ENCODE data around the gene POGLUT3. TPM values are rescaled to one million over a fixed set of nuclear protein-coding genes. Genes with fewer than 3 reads are reported as not detected.

POGLUT3 gene
- total RNA-seq, 1 experiment from 2014 or later, result 15.3 TPM

- TF ChIP-seq PREB (CRISPR knock-in tag; IDR thresholded peaks at IDR 0.05; ENCODE audit: borderline replicate concordance) (no peak), NR3C1 (CRISPR knock-in tag; conservative IDR thresholded peaks at IDR 0.05; ENCODE audit: low read depth) (no peak), SP1 (CRISPR knock-in tag; conservative IDR thresholded peaks at IDR 0.05) (no peak), FOXK1 (CRISPR knock-in tag; IDR thresholded peaks at IDR 0.05) (no peak), AFF4 (CRISPR knock-in tag; IDR thresholded peaks at IDR 0.05; ENCODE audit: borderline replicate concordance) (no peak), ELF4 (CRISPR knock-in tag; IDR thresholded peaks at IDR 0.05; ENCODE audit: low read depth) (no peak), ZMAT4 (CRISPR knock-in tag; IDR thresholded peaks at IDR 0.05) (no peak), IRF1 (CRISPR knock-in tag; IDR thresholded peaks at IDR 0.05) (no peak), ZNF263 (CRISPR knock-in tag; IDR thresholded peaks at IDR 0.05; ENCODE audit: low read depth) (no peak), E2F5 (CRISPR knock-in tag; IDR thresholded peaks at IDR 0.05) (no peak), ATF3 (CRISPR knock-in tag; conservative IDR thresholded peaks at IDR 0.05) (no peak)
Measured at GRCh38 chr11:108545909-108546501, 47.8 kb upstream of the POGLUT3 start (continued).

- no peak for ATAC-seq
- POLR2A ChIA-PET, result no interaction called here
- CTCF ChIA-PET, result no interaction called here
- H3K36me3 Mint-ChIP-seq, result no peaks in the 10 kb centered on the region
- no peak for DNase-seq (ENCODE audit: low spot score)
- H3K27ac Mint-ChIP-seq, result peak overlapping the region; percentile 23; the same call in 1 of the 2 replicates
- H3K27me3 Mint-ChIP-seq (ENCODE audit: low read depth), result no peaks in the 10 kb centered on the region
- H3K9me3 Mint-ChIP-seq, result no peaks in the 10 kb centered on the region
- no peak overlapping the region for H3K4me3 Mint-ChIP-seq
- peaks cover 26% of the 10 kb centered on the region for H3K4me1 Mint-ChIP-seq
- TF ChIP-seq ZNF671 (CRISPR knock-in tag; IDR thresholded peaks at IDR 0.05) (no peak), TEAD4 (CRISPR knock-in tag; IDR thresholded peaks at IDR 0.05) (no peak), ZNF423 (CRISPR knock-in tag; IDR thresholded peaks at IDR 0.05) (no peak), EMX1 (CRISPR knock-in tag; IDR thresholded peaks at IDR 0.05) (no peak), NFE2L1 (CRISPR knock-in tag; IDR thresholded peaks at IDR 0.05) (no peak), E2F5 (CRISPR knock-in tag; IDR thresholded peaks at IDR 0.05) (no peak), HMGXB4 (CRISPR knock-in tag; IDR thresholded peaks at IDR 0.05) (no peak), CREM (CRISPR knock-in tag; IDR thresholded peaks at IDR 0.05) (no peak), TP53 (CRISPR knock-in tag; IDR thresholded peaks at IDR 0.05) (no peak), USF2 (CRISPR knock-in tag; IDR thresholded peaks at IDR 0.05) (no peak), ZNF232 (CRISPR knock-in tag; IDR thresholded peaks at IDR 0.05) (no peak), MXD4 (CRISPR knock-in tag; IDR thresholded peaks at IDR 0.05; ENCODE audit: borderline replicate concordance) (no peak), IRF2 (CRISPR knock-in tag; IDR thresholded peaks at IDR 0.05; ENCODE audit: borderline replicate concordance, low read depth) (no peak)
Measured at GRCh38 chr11:108543316-108543964, 45.3 kb upstream of the POGLUT3 start.
